Left renal pelvis (tissue), 4 donors: ENCODE results near the gene UBAC2. TPM values are rescaled to one million over a fixed set of nuclear protein-coding genes. Genes with fewer than 3 reads are reported as not detected.
A peak's percentile ranks its signal among the peaks of the same experiment; 100 is the strongest.

Experiments
- DNase-seq, 4 donors: peaks; one replicate each; pipeline ENCODE4 v3.0.0-alpha.2; 2013; ENCODE audit warnings: low read depth in 4 of 4, low spot score in 3 of 4
- polyA plus RNA-seq, 4 donors: library from polyadenylated mRNA; unstranded; fragments of 120-200 nt; gene quantifications; one replicate each; pipeline ENCODE4 v1.2.1, GENCODE V29; 2013; ENCODE audit not compliant: insufficient read length in 4 of 4

Gene UBAC2
- polyA plus RNA-seq, 4 donors = 74.5 to 107 (median 94.7) TPM

GRCh38 chr13:99289674-99290337 is 89.2 kb downstream of the UBAC2 start:
- no peak for DNase-seq

DNA sequence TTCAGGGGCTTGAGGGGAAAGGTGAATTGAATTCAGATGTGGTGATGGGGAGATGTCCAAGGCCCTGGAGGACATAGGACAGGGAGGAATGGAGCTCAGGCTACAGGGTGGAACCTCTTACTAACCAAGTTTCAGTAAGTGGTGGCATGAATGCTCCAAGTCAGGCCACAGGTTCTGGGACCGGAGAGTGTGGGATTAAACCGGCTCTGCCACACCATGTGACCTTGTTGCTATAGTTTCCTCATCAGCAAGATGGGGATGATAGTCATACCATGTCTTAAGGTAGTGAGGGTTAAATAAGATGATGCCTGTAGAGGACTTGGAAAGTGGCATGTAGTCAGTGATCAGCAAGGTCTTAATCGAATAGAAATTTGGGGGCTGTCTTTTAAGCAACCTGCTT is 90.2 kb downstream of the UBAC2 start:
- no peak for DNase-seq

DNA sequence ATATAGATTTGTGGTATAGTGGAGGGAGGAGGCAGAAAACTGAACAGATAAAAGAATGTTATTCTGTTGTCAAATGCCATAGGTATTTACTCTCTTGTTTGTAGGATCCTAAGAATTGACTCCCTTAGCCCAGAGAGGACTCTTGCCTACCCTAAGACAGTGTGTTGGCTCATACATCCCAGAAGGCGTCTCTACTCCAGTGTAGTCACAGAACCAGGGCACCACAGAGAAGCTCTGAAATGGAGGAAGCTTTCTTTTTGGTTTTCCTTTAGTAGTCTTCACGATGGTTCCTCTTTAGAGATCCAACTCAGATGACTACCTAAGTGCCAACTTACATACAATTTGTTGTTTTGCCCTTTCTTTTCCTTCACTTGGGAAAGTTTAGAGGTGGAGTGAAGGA is 92.5 kb downstream of the UBAC2 start:
- no peak for DNase-seq

DNA sequence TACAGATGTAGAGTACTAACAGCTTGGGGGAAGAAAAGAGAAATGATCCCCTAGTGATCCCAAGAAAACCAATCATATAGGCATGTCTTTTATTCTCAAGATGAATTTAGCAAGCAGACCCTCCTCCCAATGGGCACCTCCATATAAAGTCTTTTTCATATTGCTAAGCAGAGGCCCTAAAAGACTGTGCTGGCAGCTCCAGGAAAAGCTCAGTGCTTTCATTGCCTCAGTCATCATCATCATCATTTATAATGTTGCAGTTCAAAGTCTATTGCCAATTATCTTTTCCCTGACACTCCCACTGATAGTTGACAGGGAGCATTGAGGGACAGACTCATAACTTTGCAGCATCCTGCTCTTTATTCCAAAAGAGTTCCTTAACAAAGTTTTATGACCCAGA is 93.5 kb downstream of the UBAC2 start:
- DNase-seq = no peak

- no peak for DNase-seq
Measured at GRCh38 chr13:99294958-99295357, 94.3 kb downstream of the UBAC2 start.

GRCh38 chr13:99295488-99296252 is 95.0 kb downstream of the UBAC2 start:
- DNase-seq = no peak

DNA sequence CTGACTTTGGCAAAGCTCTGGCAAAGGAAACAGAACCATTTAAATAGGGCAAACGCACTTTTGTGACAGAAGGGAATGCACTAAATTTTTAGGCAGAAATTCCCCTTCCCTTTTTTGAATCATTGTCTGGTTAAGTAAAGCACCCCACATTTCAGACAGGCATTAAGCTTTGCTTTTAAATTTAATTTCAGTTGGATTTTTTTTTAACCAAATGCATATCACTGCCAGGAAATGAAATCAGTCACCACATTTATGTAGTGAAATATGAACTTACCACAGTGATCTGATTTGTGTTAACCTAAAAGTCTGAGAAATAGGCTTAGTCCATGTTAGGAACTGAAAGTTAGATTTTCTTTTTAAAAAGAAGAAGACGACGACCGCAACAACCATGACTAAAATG is 95.7 kb downstream of the UBAC2 start:
- no peak for DNase-seq

- no peak for DNase-seq
Measured at GRCh38 chr13:99297331-99297730, 96.7 kb downstream of the UBAC2 start.

GRCh38 chr13:99298056-99298455 is 97.4 kb downstream of the UBAC2 start:
- no peak for DNase-seq

DNA sequence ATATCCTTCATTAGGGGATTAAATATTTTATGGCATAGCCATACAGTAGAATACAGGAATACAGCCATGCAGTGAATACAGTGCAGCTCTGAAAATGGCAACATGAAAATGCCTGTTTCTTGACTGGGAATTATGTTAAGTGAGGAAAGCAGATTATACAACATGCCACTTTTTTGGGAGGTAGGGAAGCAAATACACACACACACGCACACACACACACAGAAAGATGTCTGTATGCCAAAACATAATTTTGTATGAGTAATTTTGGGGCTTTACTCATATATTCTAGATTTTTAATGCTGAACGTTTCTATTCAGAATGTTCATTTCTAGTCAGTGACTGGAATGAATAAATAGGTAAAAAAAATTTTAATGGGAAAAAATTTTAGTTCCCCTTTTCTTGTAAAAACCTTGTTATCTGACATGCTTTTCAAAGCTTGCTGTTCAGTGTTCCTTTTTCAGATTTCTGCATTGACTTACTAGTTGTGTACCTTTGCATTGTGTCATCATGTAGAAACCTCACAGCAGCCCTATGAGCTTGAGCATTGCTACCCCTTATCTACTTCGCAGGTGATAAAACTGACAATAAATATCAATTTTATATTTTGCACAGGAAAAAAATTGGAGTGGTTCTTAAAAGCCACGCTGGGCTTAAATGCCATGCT is 98.7 kb downstream of the UBAC2 start:
- DNase-seq = no peak

- DNase-seq = no peak
Measured at GRCh38 chr13:99299920-99300341, 99.3 kb downstream of the UBAC2 start.

GRCh38 chr13:99301056-99301838 is 100.6 kb downstream of the UBAC2 start:
- DNase-seq = no peak

DNA sequence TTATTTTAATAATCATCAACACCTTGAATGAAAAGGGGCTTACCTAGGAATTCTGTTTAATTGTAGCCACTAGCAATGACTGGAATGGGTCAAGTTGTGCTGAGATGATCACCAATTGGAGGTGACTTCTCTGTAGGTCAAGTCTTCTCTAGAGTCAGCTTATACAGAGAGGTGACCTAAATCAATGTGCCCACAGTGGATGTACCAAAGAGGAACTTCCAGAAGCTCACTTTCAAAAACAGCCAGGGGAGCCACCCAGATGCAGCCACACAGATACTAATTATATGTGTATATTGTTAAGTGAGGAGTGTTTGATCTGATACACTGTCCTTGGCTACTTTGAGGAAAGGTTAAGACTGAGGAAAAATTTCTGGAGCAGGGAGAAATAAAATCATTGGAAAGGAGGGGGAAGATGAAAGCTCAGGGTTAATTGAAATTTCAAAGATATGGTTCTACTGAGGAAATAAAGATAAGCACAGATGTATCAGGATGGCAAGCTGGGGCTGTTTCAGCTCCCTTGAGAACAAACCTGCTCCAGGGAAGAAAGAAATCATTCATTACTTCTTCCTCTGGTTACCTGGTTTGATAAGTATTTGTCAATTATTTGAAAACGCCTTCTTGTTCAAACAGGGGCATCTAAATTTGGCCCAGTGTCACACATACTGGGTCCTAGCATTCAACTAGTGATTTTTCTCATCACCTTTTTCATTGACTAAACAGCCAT is 101.4 kb downstream of the UBAC2 start:
- no peak for DNase-seq

- no peak for DNase-seq
Measured at GRCh38 chr13:99302637-99303505, 102.2 kb downstream of the UBAC2 start.

GRCh38 chr13:99303863-99304521 is 103.3 kb downstream of the UBAC2 start:
- DNase-seq = no peak

GRCh38 chr13:99304541-99304940 is 103.9 kb downstream of the UBAC2 start:
- no peak for DNase-seq

DNA sequence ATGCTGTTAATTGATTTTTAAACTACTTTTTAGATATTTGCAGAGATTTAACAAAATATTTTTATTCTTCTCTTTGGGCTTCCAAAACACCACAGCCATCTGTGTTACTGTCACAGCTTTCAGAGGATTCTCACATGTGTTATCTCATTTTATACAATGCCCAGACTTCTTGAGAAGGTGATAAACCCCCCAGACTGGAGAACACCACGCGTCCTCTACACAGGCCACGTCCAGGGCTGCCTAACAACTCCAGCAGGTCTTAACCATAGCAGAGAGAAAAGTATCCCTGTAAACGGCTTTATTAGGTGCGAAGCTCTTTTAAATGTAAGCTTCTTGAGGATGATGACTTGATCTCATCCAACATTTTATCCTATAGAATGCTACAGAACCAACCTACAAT is 104.5 kb downstream of the UBAC2 start:
- no peak for DNase-seq

GRCh38 chr13:99305566-99305965 is 104.9 kb downstream of the UBAC2 start:
- no peak for DNase-seq

DNA sequence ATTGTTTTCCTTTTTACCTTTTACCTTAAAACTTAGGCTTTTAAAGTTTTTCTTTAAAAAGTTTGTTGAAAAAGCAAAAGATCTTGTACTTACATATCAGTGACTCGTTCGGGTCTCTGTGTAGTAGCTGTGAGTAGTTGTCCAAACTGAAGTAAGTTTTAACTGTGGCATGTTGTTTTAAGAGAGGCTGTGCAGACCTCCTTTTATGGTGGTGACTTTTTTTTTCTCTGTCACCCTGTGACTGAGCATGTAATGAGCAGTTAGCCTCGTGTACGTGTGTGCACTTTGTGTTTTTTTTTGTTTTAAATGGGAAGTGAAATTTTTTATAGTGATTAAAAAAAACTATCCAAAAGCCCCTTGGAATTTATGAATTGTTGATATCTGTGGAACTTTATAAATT is 106.6 kb downstream of the UBAC2 start, which contains the start of gene GPR183:
Gene GPR183 (minus strand): TSS at position 153 of the 400 bp plus-strand sequence. CDS start 11,254 bp downstream, outside the sequence.
- DNase-seq = peak in 2 of 4 donors; percentile 19 to 25
